K562 (cell line): Measurements from ENCODE around the gene ATG10. TPM values are rescaled to one million over a fixed set of nuclear protein-coding genes. Genes with fewer than 3 reads are reported as not detected.

Experiments used
- ATAC-seq: fragments of 200-7000 bp; cut with Tn5 transposase; 3 replicates; pipeline ENCODE4 v1.9.1; 2020; ENCODE audit warnings: moderate library complexity
- BruUV-seq: library from RNA; stranded (reverse); fragments of 400-500 nt; replicated peaks from 2 replicates; lab custom pipeline; 2021; lab: Mats Ljungman, UMichigan
- CTCF ChIA-PET: fragments of 300-600 bp; formaldehyde crosslinking; extraction: SDS; loops from one replicate; lab custom pipeline; 2021; ENCODE audit warnings: low intra/inter-chr PET ratio; lab: Yijun Ruan, JAX
- POLR2A ChIA-PET: fragments of 300-600, 350-650 bp; sonication (Branson Sonifier 250); formaldehyde crosslinking; extraction: SDS; loops from one replicate; lab custom pipeline; 2021; ENCODE audit warnings: antibody characterized with exemption, inconsistent platforms; lab: Yijun Ruan, JAX
- DNase-seq, 4 experiments: peaks; one replicate each; pipeline versions ENCODE4 v3.0.0 to v3.0.0-alpha.2; 2011 to 2018; ENCODE audit warnings: low spot score in 3 of 4, mixed read lengths in 3 of 4; ENCODE audit errors: extremely low read depth in 1 of 4
- FAIRE-seq: peaks from 2 replicates; lab custom pipeline; 2011; peaks lifted over from hg19 to GRCh38; lab: Jason Lieb, UNC
- H2AFZ ChIP-seq: 2 replicates; pipeline ENCODE4 v1.6.0; 2011; ENCODE audit warnings: low read depth, low read length, control low read depth, inconsistent platforms
- H3K27ac ChIP-seq: fragments of 200-600 bp; 3 replicates; pipeline ENCODE4 v1.8.0; 2011; ENCODE audit warnings: low read depth, mild to moderate bottlenecking, control low read depth, inconsistent platforms, low read length, moderate library complexity, mixed read lengths; ENCODE audit errors: extremely low read depth
- H3K27me3 ChIP-seq, 2 experiments: fragments of 300-600 bp in 1 of 2; 2 replicates in 1 of 2; 3 replicates in 1 of 2; pipeline versions ENCODE4 v1.6.0 to v1.8.0; 2011; ENCODE audit warnings: inconsistent platforms in 2 of 2, low read length in 2 of 2, mild to moderate bottlenecking in 1 of 2, mixed read lengths in 1 of 2, moderate library complexity in 1 of 2; ENCODE audit not compliant: control insufficient read depth in 2 of 2, insufficient read depth in 2 of 2
- H3K36me3 ChIP-seq: fragments of 300-600 bp; 3 replicates; pipeline ENCODE4 v1.8.0; 2011; ENCODE audit warnings: mild to moderate bottlenecking, low read length, inconsistent platforms; ENCODE audit not compliant: control insufficient read depth, insufficient read depth
- H3K4me1 ChIP-seq, 2 experiments: fragments of 200-600 bp in 1 of 2; replicated peaks in 1 of 2; 2 replicates in 1 of 2; 3 replicates in 1 of 2; pipeline versions ENCODE4 v1.5.1 to v1.8.0; 2011; ENCODE audit warnings: inconsistent platforms in 2 of 2, low read length in 2 of 2, mild to moderate bottlenecking in 1 of 2, mixed read lengths in 1 of 2, moderate library complexity in 1 of 2; ENCODE audit not compliant: control insufficient read depth in 2 of 2, insufficient read depth in 2 of 2
- H3K4me2 ChIP-seq: 2 replicates; pipeline ENCODE4 v1.6.1; 2011; ENCODE audit warnings: low read length, control low read depth, inconsistent platforms, mixed read lengths; ENCODE audit not compliant: insufficient read depth
- H3K4me3 ChIP-seq: fragments of 200-600 bp; sonication (generic), shearing (Covaris generic); 2 replicates; pipeline ENCODE4 v1.5.1; 2016; ENCODE audit warnings: control low read depth, inconsistent platforms
- H3K79me2 ChIP-seq: fragments of 200-600 bp; 3 replicates; pipeline ENCODE4 v1.8.0; 2011; ENCODE audit warnings: low read length, inconsistent platforms; ENCODE audit not compliant: control insufficient read depth, insufficient read depth
- H3K9ac ChIP-seq, 2 experiments: 2 replicates each; pipeline versions ENCODE4 v1.6.0 to v1.6.1; 2011; ENCODE audit warnings: low read depth in 2 of 2, low read length in 2 of 2, control low read depth in 1 of 2, inconsistent platforms in 1 of 2, mild to moderate bottlenecking in 1 of 2, mixed read lengths in 1 of 2; ENCODE audit not compliant: insufficient read depth in 1 of 2
- H3K9me1 ChIP-seq: one replicate; pipeline ENCODE4 v1.6.0; 2011; ENCODE audit warnings: inconsistent platforms, mild to moderate bottlenecking, low read length, moderate library complexity; ENCODE audit not compliant: control insufficient read depth, insufficient read depth
- H3K9me3 ChIP-seq: replicated peaks from 2 replicates; pipeline ENCODE4 v1.5.1; 2011; ENCODE audit warnings: low read depth, low read length, inconsistent platforms; ENCODE audit not compliant: control insufficient read depth, insufficient read depth
- H4K20me1 ChIP-seq: replicated peaks from 2 replicates; pipeline ENCODE4 v1.6.1; 2011; ENCODE audit warnings: low read length, inconsistent platforms, mixed read lengths; ENCODE audit not compliant: control insufficient read depth, insufficient read depth
- ESRRA ChIP-seq: fragments of 450-650 bp; IDR thresholded peaks from 2 replicates; pipeline ENCODE4 v1.6.1; 2014; ENCODE audit warnings: low read depth, mild to moderate bottlenecking, moderate library complexity, borderline replicate concordance
- TCF15 ChIP-seq: fragments of 250-450 bp; sonication (Bioruptor Pico); IDR thresholded peaks from 2 replicates; pipeline ENCODE4 v1.8.0; 2022; ENCODE audit warnings: moderate library complexity, mild to moderate bottlenecking, inconsistent platforms
- TSHZ1 ChIP-seq: fragments of 250-450 bp; sonication (Bioruptor Pico); IDR thresholded peaks from 2 replicates; pipeline ENCODE4 v1.4.0; 2020; ENCODE audit warnings: mild to moderate bottlenecking, moderate library complexity
- WHSC1 ChIP-seq: IDR thresholded peaks from one replicate; pipeline ENCODE4 v1.6.1; 2012; ENCODE audit warnings: low read length, control low read depth, inconsistent platforms
- ZC3H4 ChIP-seq: sonication (generic); formaldehyde crosslinking; IDR thresholded peaks from 2 replicates; pipeline ENCODE4 v1.9.0; 2021; ENCODE audit warnings: missing genetic modification reagents, borderline replicate concordance
- ZNF143 ChIP-seq: sonication (generic); formaldehyde crosslinking; IDR thresholded peaks from 2 replicates; pipeline ENCODE4 v1.9.0; 2022; ENCODE audit warnings: mild to moderate bottlenecking, missing genetic modification reagents
- ZNF830 ChIP-seq: fragments of 250-450 bp; sonication (Bioruptor Pico); IDR thresholded peaks from 2 replicates; pipeline ENCODE4 v1.5.0; 2021; ENCODE audit warnings: mild to moderate bottlenecking
- WGBS: fragments of 100-300 bp; shearing (Covaris generic); methylation state at CpG from one replicate; pipeline ENCODE4 v1.1.6; 2016; ENCODE audit warnings: low coverage, mixed read lengths; ENCODE audit not compliant: insufficient coverage; ENCODE audit errors: missing lambda C conversion rate; 5-methylcytosine and 5-hydroxymethylcytosine counted together
- in situ Hi-C: fragments of 300-500 bp; cut with MboI; formaldehyde crosslinking; loops from 4 replicates; pipeline ENCODE4 v1.15.0; 2018; ENCODE audit warnings: inconsistent platforms, mixed read lengths
- intact Hi-C: fragments of 100-400 bp; cut with micrococcal nuclease; formaldehyde crosslinking; loops from 2 replicates; pipeline ENCODE4 v1.14.2; 2022
- polyA plus RNA-seq, 8 experiments: library from polyadenylated mRNA; depleted of rRNA in 4 of 8; stranded (reverse) in 5 of 8; unstranded in 3 of 8; fragments of >200 nt; fragmentation: Nextera tagmentation in 2 of 8; fragmentation: Illumina TruSeq in 1 of 8; extraction: Ambion mirVana in 2 of 8; extraction: Trizol in 1 of 8; gene quantifications; 2 replicates each; pipeline versions ENCODE4 v1.2.1 to v1.2.3, GENCODE V29; 2011 to 2014; ENCODE audit warnings: inconsistent platforms in 1 of 8, missing spikeins in 1 of 8
- total RNA-seq, 7 experiments: library from RNA; depleted of rRNA in 6 of 7; stranded (reverse); fragments of >200 nt in 6 of 7; fragmentation: Illumina TruSeq in 2 of 7; extraction: Trizol in 2 of 7; gene quantifications; 2 replicates each; pipeline versions ENCODE4 v1.2.1 to v1.2.3, GENCODE V29; 2011 to 2021; ENCODE audit warnings: low replicate concordance in 1 of 7

ATG10 gene
- total and polyA plus RNA-seq, 9 of the 15 experiments (the other 6 are each of a cell fraction or from before 2014, with no cell fraction given) = 7.0 to 18.8 (median 14.6) TPM

- no peak for DNase-seq
- no peak for TF ChIP-seq WHSC1
- no peak for TF ChIP-seq ESRRA
- no peak for TF ChIP-seq TSHZ1 (CRISPR knock-in tag)
- TF ChIP-seq ZC3H4 (CRISPR knock-in tag) = no peak
- no peak for TF ChIP-seq ZNF830
- TF ChIP-seq TCF15 (CRISPR knock-in tag) = no peak
- no peak for TF ChIP-seq ZNF143 (CRISPR knock-in tag)
- Histone ChIP-seq H3K4me2 (no peak overlapping the region), H3K36me3 (peaks cover 8% of the 10 kb centered on the region; the same call in 2 of the 3 replicates), H3K4me1 (no peaks in the 10 kb centered on the region), H3K9me3 (no peaks in the 10 kb centered on the region), H3K79me2 (no peaks in the 10 kb centered on the region), H3K4me3 (no peak overlapping the region), H3K27ac (no peak overlapping the region; the same call in 2 of the 3 replicates), H3K9me1 (no peaks in the 10 kb centered on the region), H2AFZ (no peak overlapping the region), H3K9ac (no peak overlapping the region), H3K27me3 (no peaks in the 10 kb centered on the region), H4K20me1 (no peaks in the 10 kb centered on the region)
- intact Hi-C loops = no loop called here
- WGBS = 85% methylated on average over 5 of the region's 5 CpGs
- POLR2A ChIA-PET = interaction anchor here (1.0 kb wide), 1 partner anchor 9 kb away, joined by 5 read pairs; no protein-coding TSS in a partner anchor
- no peak for FAIRE-seq
- CTCF ChIA-PET = no interaction called here
- no peak for ATAC-seq
- in situ Hi-C loops = no loop called here
- no TSS peak for BruUV-seq
These were observed 17.4 kb downstream of the ATG10 start for GRCh38 chr5:81989204-81989603.
